HCT116 (cell line): Measurements from ENCODE around the gene SOCS3. TPM values are rescaled to one million over a fixed set of nuclear protein-coding genes. Genes with fewer than 3 reads are reported as not detected.

Experiments
- ATAC-seq: fragments of 200-7000 bp; cut with Tn5 transposase; 2 replicates; pipeline ENCODE4 v1.9.1; 2020; ENCODE audit warnings: mild to moderate bottlenecking, moderate library complexity
- BruUV-seq: library from RNA; stranded (reverse); fragments of 400-500 nt; replicated peaks from 2 replicates; lab custom pipeline; 2021; lab: Mats Ljungman, UMichigan
- CTCF ChIA-PET: fragments of 300-600 bp; sonication (Branson Sonifier 250); formaldehyde crosslinking; loops from one replicate; lab custom pipeline; 2021; ENCODE audit warnings: antibody characterized with exemption; lab: Charles Lee
- POLR2A ChIA-PET: fragments of 300-600, 350-600 bp; sonication (Branson Sonifier 250); formaldehyde crosslinking; loops from one replicate; lab custom pipeline; 2021; ENCODE audit warnings: antibody characterized with exemption; lab: Charles Lee
- RAD21 ChIA-PET, 2 experiments: fragments of 300-600 bp; sonication (Branson Sonifier 250); formaldehyde crosslinking; loops; one replicate each; lab custom pipeline; 2023; ENCODE audit warnings: low total read pairs in 2 of 2; ENCODE audit not compliant: uncharacterized antibody in 2 of 2, unreplicated experiment in 2 of 2, low non-redundant PET in 1 of 2; lab: Charles Lee
- DNase-seq: peaks from one replicate; pipeline ENCODE4 v3.0.0-alpha.2; 2010; ENCODE audit warnings: low read depth, low spot score
- H2AFZ ChIP-seq: fragments of 200-600 bp; shearing (Covaris generic), sonication (generic); 2 replicates; pipeline ENCODE4 v1.6.1; 2017; ENCODE audit warnings: low read depth, mixed run types, mixed read lengths, antibody characterized with exemption, low read length; ENCODE audit not compliant: poor library complexity, severe bottlenecking
- H3K27ac ChIP-seq: 2 replicates; pipeline ENCODE4 v1.5.1; 2012; ENCODE audit warnings: low read depth, low read length
- H3K27me3 ChIP-seq: fragments of 200-600 bp; sonication (generic); 2 replicates; pipeline ENCODE4 v1.6.1; 2016; ENCODE audit warnings: mixed run types, low read length, mixed read lengths; ENCODE audit not compliant: insufficient read depth
- H3K36me3 ChIP-seq, 2 experiments: fragments of 200-500 bp in 1 of 2; fragments of 200-600 bp in 1 of 2; sonication (Bioruptor generic) in 1 of 2; sonication (generic) in 1 of 2; 2 replicates each; pipeline versions ENCODE4 v1.5.1 to v1.6.1; 2014 to 2016; ENCODE audit warnings: low read length in 2 of 2, inconsistent platforms in 1 of 2, mixed read lengths in 1 of 2, mixed run types in 1 of 2; ENCODE audit not compliant: insufficient read depth in 2 of 2, control insufficient read depth in 1 of 2
- H3K4me1 ChIP-seq, 2 experiments: fragments of 200-600 bp in 1 of 2; sonication (generic) in 1 of 2; 2 replicates each; pipeline versions ENCODE4 v1.5.1 to v1.6.1; 2012 to 2017; ENCODE audit warnings: low read length in 2 of 2, inconsistent platforms in 1 of 2, mild to moderate bottlenecking in 1 of 2, mixed read lengths in 1 of 2, mixed run types in 1 of 2, moderate library complexity in 1 of 2; ENCODE audit not compliant: insufficient read depth in 2 of 2, control insufficient read depth in 1 of 2
- H3K4me2 ChIP-seq: fragments of 200-600 bp; sonication (generic); 2 replicates; pipeline ENCODE4 v1.6.1; 2017; ENCODE audit warnings: mixed run types, low read length, mixed read lengths
- H3K4me3 ChIP-seq, 2 experiments: fragments of 200-600 bp in 1 of 2; sonication (generic) in 1 of 2; replicated peaks in 1 of 2; 2 replicates each; pipeline ENCODE4 v1.5.1; 2011 to 2016; ENCODE audit warnings: low read length in 2 of 2, control low read depth in 1 of 2, low read depth in 1 of 2, mild to moderate bottlenecking in 1 of 2, mixed read lengths in 1 of 2, mixed run types in 1 of 2
- H3K79me2 ChIP-seq: fragments of 200-600 bp; sonication (generic); 2 replicates; pipeline ENCODE4 v1.6.1; 2017; ENCODE audit warnings: mild to moderate bottlenecking, mixed run types, low read length, moderate library complexity, mixed read lengths; ENCODE audit not compliant: insufficient read depth
- H3K9ac ChIP-seq: fragments of 200-600 bp; sonication (generic); 2 replicates; pipeline ENCODE4 v1.6.1; 2016; ENCODE audit warnings: low read length, mixed read lengths
- H3K9me2 ChIP-seq: fragments of 200-600 bp; sonication (generic), shearing (Covaris generic); 2 replicates; pipeline ENCODE4 v1.6.1; 2017; ENCODE audit warnings: mixed run types, mild to moderate bottlenecking, moderate library complexity; ENCODE audit not compliant: insufficient read depth
- H3K9me3 ChIP-seq, 2 experiments: fragments of 200-500 bp in 1 of 2; fragments of 200-600 bp in 1 of 2; sonication (Bioruptor generic) in 1 of 2; sonication (generic) in 1 of 2; 2 replicates each; pipeline ENCODE4 v1.6.1; 2014 to 2017; ENCODE audit warnings: low read length in 2 of 2, mixed read lengths in 2 of 2, inconsistent platforms in 1 of 2, low read depth in 1 of 2, mild to moderate bottlenecking in 1 of 2, mixed run types in 1 of 2, moderate library complexity in 1 of 2; ENCODE audit not compliant: control insufficient read depth in 1 of 2, insufficient read depth in 1 of 2
- H4K20me1 ChIP-seq: fragments of 200-600 bp; sonication (generic), shearing (Covaris generic); 2 replicates; pipeline ENCODE4 v1.6.1; 2017; ENCODE audit warnings: mixed run types, mild to moderate bottlenecking, moderate library complexity; ENCODE audit not compliant: insufficient read depth
- CEBPB ChIP-seq: IDR thresholded peaks from 2 replicates; pipeline ENCODE4 v1.6.1; 2012; ENCODE audit warnings: low read depth
- EZH2phosphoT487 ChIP-seq: fragments of 200-600 bp; IDR thresholded peaks from 2 replicates; pipeline ENCODE4 v1.6.1; 2018; ENCODE audit warnings: antibody characterized with exemption, borderline replicate concordance
- FOSL1 ChIP-seq: IDR thresholded peaks from 2 replicates; pipeline ENCODE4 v1.6.1; 2012; ENCODE audit warnings: low read depth
- POLR2AphosphoS5 ChIP-seq: IDR thresholded peaks from 2 replicates; pipeline ENCODE4 v1.6.1; 2011; ENCODE audit warnings: mild to moderate bottlenecking, low read depth, low read length, moderate library complexity
- SRF ChIP-seq: IDR thresholded peaks from 2 replicates; pipeline ENCODE4 v1.6.1; 2012; ENCODE audit warnings: low read depth
- TCF7L2 ChIP-seq: IDR thresholded peaks from 2 replicates; pipeline ENCODE4 v1.7.0; 2011; ENCODE audit warnings: borderline replicate concordance, inconsistent platforms; ENCODE audit not compliant: insufficient read depth, insufficient read length; ENCODE audit errors: extremely low read depth
- ZNF274 ChIP-seq: fragments of 200-500 bp; sonication (Bioruptor generic); IDR thresholded peaks from 2 replicates; pipeline ENCODE4 v1.6.1; 2014; ENCODE audit warnings: mild to moderate bottlenecking, low read depth, low read length, inconsistent platforms
- intact Hi-C: fragments of 100-400 bp; cut with micrococcal nuclease; formaldehyde crosslinking; loops from 2 replicates; pipeline ENCODE4 v1.10.0; 2022
- total RNA-seq: library from RNA; stranded (reverse); gene quantifications from one replicate; pipeline ENCODE4 v1.2.1, GENCODE V29; 2021; ENCODE audit not compliant: unreplicated experiment
- TF ChIP-seq, protein P1 (sequence below): IDR thresholded peaks from 2 replicates; pipeline ENCODE4 v1.6.1; 2012
- TF ChIP-seq, protein P2 (sequence below): IDR thresholded peaks from 2 replicates; pipeline ENCODE4 v1.6.1; 2012

Gene SOCS3
- total RNA-seq, 1 experiment from 2014 or later, result 26.7 TPM

DNA sequence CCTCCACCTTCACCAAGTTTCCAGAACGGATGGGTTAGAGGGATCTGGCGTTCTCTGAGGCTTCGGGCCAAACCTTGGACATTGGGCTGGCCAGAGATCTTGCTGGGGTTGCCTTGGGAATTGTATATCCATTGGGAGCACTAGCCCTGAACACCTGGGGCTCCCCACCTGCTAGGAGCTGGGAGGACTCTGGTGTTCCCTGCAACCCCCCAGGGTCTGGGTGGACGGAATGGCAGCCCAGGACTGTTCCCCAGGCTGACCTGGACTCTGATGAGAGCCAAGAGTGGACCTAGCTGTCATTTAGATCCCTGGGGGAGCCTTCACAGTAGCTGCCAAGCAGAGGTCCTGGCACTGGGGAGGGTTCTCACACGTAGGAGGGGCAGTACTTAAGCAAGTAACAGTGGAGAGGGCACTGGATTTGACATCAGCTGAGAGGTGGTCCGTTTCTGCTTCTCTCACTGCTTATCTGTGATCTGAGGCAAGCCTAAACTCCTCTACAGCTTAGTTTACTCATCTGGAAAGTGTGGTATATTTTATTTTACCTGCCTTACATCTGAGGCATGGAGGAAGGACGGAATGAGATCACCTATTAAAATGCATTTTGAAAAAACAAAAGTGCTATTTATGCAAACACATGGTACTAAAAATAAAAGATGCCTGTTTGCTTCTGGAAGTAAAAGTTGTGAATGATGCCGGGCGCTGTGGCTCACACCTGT, 11.7 kb downstream of the SOCS3 start:
- no TSS peak for BruUV-seq
- ChIA-PET RAD21 (no interaction called here), POLR2A (interaction anchor here (1.2 to 1.8 kb wide), 2 partner anchors 8 to 19 kb away, joined by 4 to 6 read pairs; no protein-coding TSS in a partner anchor), CTCF (interaction anchor here (0.7 to 1.0 kb wide), 2 partner anchors 12 to 529 kb away, joined by 3 read pairs; no protein-coding TSS in a partner anchor)
- Histone ChIP-seq H3K9me3 (no peaks in the 10 kb centered on the region), H3K4me1 (peaks cover 40 to 76% of the 10 kb centered on the region in 2 experiments), H2AFZ (no peak overlapping the region), H3K4me3 (no peak overlapping the region), H3K27me3 (no peaks in the 10 kb centered on the region), H3K9me2 (no peaks in the 10 kb centered on the region), H3K36me3 (no peaks in the 10 kb centered on the region), H3K27ac (no peak overlapping the region), H3K79me2 (no peaks in the 10 kb centered on the region), H3K4me2 (no peak overlapping the region), H3K9ac (no peak overlapping the region), H4K20me1 (no peaks in the 10 kb centered on the region)
- DNase-seq (no peak), ATAC-seq (no peak)
- TF ChIP-seq, protein P1, sequence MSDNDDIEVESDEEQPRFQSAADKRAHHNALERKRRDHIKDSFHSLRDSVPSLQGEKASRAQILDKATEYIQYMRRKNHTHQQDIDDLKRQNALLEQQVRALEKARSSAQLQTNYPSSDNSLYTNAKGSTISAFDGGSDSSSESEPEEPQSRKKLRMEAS, result no peak
- no peak for TF ChIP-seq SRF
- no peak for TF ChIP-seq ZNF274
- TF ChIP-seq POLR2AphosphoS5, result no peak
- no peak for TF ChIP-seq CEBPB
- TF ChIP-seq, protein P2, sequence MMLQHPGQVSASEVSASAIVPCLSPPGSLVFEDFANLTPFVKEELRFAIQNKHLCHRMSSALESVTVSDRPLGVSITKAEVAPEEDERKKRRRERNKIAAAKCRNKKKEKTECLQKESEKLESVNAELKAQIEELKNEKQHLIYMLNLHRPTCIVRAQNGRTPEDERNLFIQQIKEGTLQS, result no peak
- no peak for TF ChIP-seq EZH2phosphoT487
- TF ChIP-seq FOSL1, result no peak
- no peak for TF ChIP-seq TCF7L2
- intact Hi-C loops, result no loop called here
